ENCODE measurements around the gene CTNNBIP1.

Gene CTNNBIP1

GRCh38 chr1:9853249-9853595 lies 56.8 kb downstream of the CTNNBIP1 start:
- no peak for DNase-seq (ENCODE audit: low read depth)

- DNase-seq (ENCODE audit: low read depth) = no peak
Measured at GRCh38 chr1:9852410-9853248, 57.4 kb downstream of the CTNNBIP1 start.

- no peak for DNase-seq (ENCODE audit: low read depth)
Measured at GRCh38 chr1:9852004-9852403, 58.1 kb downstream of the CTNNBIP1 start.

- no peak for DNase-seq (ENCODE audit: low read depth)
Measured at GRCh38 chr1:9850442-9851162, 59.5 kb downstream of the CTNNBIP1 start.

- no peak for DNase-seq (ENCODE audit: low read depth)
Measured at GRCh38 chr1:9849691-9850441, 60.2 kb downstream of the CTNNBIP1 start.

GRCh38 chr1:9848022-9848421 lies 62.0 kb downstream of the CTNNBIP1 start:
- no peak for DNase-seq (ENCODE audit: low read depth)

GRCh38 chr1:9847269-9847668 lies 62.8 kb downstream of the CTNNBIP1 start:
- DNase-seq (ENCODE audit: low read depth) = no peak

- no peak for DNase-seq (ENCODE audit: low read depth)
Measured at GRCh38 chr1:9846611-9847171, 63.4 kb downstream of the CTNNBIP1 start.

GRCh38 chr1:9845914-9846313 lies 64.2 kb downstream of the CTNNBIP1 start:
- no peak for DNase-seq (ENCODE audit: low read depth)

GRCh38 chr1:9844756-9845155 lies 65.3 kb downstream of the CTNNBIP1 start:
- no peak for DNase-seq (ENCODE audit: low read depth)

GRCh38 chr1:9844106-9844505 lies 66.0 kb downstream of the CTNNBIP1 start:
- no peak for DNase-seq (ENCODE audit: low read depth)

GRCh38 chr1:9843576-9843945 lies 66.5 kb downstream of the CTNNBIP1 start:
- DNase-seq (ENCODE audit: low read depth) = no peak

GRCh38 chr1:9842781-9843575 lies 67.1 kb downstream of the CTNNBIP1 start:
- no peak for DNase-seq (ENCODE audit: low read depth)

GRCh38 chr1:9842073-9842711 lies 67.9 kb downstream of the CTNNBIP1 start:
- no peak for DNase-seq (ENCODE audit: low read depth)

- DNase-seq (ENCODE audit: low read depth) = no peak
Measured at GRCh38 chr1:9841460-9841859, 68.6 kb downstream of the CTNNBIP1 start.

GRCh38 chr1:9840176-9840575 lies 69.9 kb downstream of the CTNNBIP1 start:
- no peak for DNase-seq (ENCODE audit: low read depth)

GRCh38 chr1:9838946-9839345 lies 71.1 kb downstream of the CTNNBIP1 start:
- DNase-seq (ENCODE audit: low read depth) = no peak

- DNase-seq (ENCODE audit: low read depth) = no peak
Measured at GRCh38 chr1:9836632-9836960, 73.5 kb downstream of the CTNNBIP1 start.

- DNase-seq (ENCODE audit: low read depth) = no peak
Measured at GRCh38 chr1:9835758-9836631, 74.1 kb downstream of the CTNNBIP1 start.

- DNase-seq (ENCODE audit: low read depth) = no peak
Measured at GRCh38 chr1:9835404-9835757, 74.7 kb downstream of the CTNNBIP1 start.

All from activated gamma-delta T cell treated with anti-CD3 and anti-CD28 coated beads, Interleukin-2, amount 50 U/mL, for 16 hours (primary cell).